Measurements from ENCODE around the gene SIX5. TPM values are rescaled to one million over a fixed set of nuclear protein-coding genes. Genes with fewer than 3 reads are reported as not detected.
A peak's percentile ranks its signal among the peaks of the same experiment; 100 is the strongest.

Gene SIX5
- polyA plus RNA-seq, 4 donors: 15.9 to 32.4 (median 25.9) TPM

DNA sequence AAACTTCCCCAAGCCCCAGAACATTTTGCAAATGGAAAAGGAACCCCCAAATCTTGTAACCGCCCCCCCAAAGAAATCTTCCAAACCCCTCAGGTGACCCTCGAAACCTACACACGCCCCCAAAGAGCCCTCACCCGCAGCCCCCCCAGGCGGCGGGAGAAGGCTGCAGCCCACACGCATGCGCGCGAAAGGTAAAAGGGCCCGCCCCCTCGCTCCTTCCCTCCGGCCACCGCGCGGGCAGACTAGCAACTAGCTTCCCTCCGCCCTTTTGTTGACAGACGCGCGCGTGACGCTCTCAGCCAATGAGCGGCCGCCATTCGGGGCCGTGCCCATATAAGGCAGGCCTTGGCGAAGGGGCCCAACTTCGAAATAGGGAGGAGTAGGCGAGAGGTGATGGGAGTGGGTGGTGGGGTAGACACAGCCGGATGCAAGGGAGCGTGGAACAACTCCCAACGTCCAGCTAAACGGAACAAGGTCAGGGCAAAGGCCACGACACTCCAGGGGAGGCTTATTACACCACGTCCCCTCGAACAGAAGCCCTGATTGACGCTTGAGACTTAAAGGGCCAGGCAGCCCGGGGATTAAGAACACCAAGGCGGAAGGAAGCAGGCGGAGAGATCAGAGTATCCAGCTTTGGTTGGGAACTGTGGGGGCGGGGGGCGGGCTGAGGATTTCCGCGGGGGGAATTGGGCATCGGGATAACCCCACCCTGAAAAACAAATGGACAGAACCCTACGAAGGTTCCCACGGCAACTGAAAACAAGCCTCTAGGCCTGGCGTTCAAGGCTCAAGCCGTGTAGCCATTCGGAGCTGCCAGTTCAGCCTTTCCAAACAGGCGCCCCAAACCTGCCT is 51.7 kb downstream of the SIX5 start:
- peak; percentile 98 for DNase-seq (ENCODE audit: low read depth in 4 of 4, low spot score in 3 of 4)

DNA sequence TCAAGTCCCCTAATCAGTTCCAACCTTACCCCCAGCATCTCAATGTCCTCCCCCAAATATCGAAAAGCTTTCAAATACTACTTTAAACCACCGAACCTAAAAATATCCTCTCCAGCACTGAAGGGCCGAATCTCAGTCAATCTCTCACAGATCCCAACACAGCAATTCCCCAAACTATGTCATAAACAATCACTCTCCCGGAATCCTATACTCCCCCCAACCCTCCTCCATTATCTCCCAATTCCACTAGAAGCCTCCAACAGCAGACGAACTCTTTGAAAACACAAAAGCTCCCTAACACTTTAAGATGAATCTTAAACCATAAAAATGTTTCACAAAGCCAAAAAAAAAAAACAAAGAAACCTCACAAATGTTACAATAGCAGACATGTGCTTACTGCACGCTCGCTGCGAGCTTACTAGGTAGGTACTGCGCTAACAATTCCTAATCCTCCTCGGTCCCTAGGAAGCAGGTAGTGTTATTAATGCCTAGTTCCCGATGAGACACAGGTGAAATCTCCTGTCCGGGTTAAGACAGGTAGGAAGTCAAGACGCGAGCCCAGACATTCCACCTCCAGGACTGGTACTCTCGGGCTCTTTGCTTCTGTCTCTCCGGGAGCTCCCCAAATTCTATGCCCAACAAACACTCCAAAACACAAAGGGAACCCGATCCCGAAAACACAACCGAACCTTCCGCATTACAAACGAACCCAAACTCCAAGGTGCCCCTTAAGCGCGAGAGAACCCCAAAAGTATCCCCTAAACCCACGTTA is 52.5 kb downstream of the SIX5 start:
- no peak for DNase-seq (ENCODE audit: low read depth in 4 of 4, low spot score in 3 of 4)

DNA sequence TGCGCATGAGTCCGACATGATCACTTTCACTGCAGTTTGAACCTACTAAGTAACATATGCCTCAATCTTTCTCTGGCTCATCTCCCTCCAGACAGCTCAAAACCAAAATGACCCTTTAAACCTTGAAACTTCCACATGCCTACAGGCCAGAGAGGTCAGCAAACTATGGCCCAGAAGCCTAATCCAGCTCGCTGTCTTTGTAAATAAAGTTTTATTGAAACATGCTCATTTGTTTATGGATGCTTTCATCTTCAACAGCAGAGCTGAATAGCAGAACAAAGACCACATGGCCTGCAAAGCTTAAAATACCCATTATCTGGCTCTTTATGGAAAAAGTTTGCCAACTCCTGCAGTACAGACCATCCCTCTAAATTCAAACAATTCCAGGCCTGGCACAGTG is 53.9 kb downstream of the SIX5 start:
- no peak for DNase-seq (ENCODE audit: low read depth in 4 of 4, low spot score in 3 of 4)

Other genes with a start within 250 kb of the SIX5 start
- 10 to 100 TPM in 2 of 4 donors, 1 to 10 TPM in 2; 6.4 to 10.9 (median 10.1) TPM for gene OPA3, start 184.4 kb downstream of the SIX5 start, polyA plus RNA-seq (ENCODE audit: insufficient read length in 4 of 4)
- gene GPR4, start 167.0 kb downstream of the SIX5 start, polyA plus RNA-seq (ENCODE audit: insufficient read length in 4 of 4): 1 to 10 TPM; 2.9 to 5.1 (median 4.3) TPM
- gene EML2, start 129.9 kb downstream of the SIX5 start, polyA plus RNA-seq (ENCODE audit: insufficient read length in 4 of 4): 10 to 100 TPM; 13.8 to 29.3 (median 19.0) TPM
- 1 to 10 TPM in 1 of 4 donors, under 1 TPM in 3; 0.33 to 1.2 (median 0.56) TPM for gene GIPR, start 101.0 kb downstream of the SIX5 start, polyA plus RNA-seq (ENCODE audit: insufficient read length in 4 of 4)
- 100 to 1,000 TPM; 276 to 346 (median 299) TPM for gene SNRPD2, start 77.3 kb downstream of the SIX5 start, polyA plus RNA-seq (ENCODE audit: insufficient read length in 4 of 4)
- 10 to 100 TPM in 1 of 4 donors, 1 to 10 TPM in 3; 4.6 to 12.1 (median 8.0) TPM for gene QPCTL, start 76.6 kb downstream of the SIX5 start, polyA plus RNA-seq (ENCODE audit: insufficient read length in 4 of 4)
- gene FBXO46, start 38.4 kb downstream of the SIX5 start, polyA plus RNA-seq (ENCODE audit: insufficient read length in 4 of 4): 10 to 100 TPM; 12.4 to 23.2 (median 13.2) TPM
- not detected for gene MEIOSIN, start 35.8 kb downstream of the SIX5 start, polyA plus RNA-seq (ENCODE audit: insufficient read length in 4 of 4)
- 10 to 100 TPM; 32.8 to 69.8 (median 48.1) TPM for gene DMPK, start 13.2 kb upstream of the SIX5 start, polyA plus RNA-seq (ENCODE audit: insufficient read length in 4 of 4)
- 10 to 100 TPM; 25.4 to 47.1 (median 33.7) TPM for gene DMWD, start 23.6 kb upstream of the SIX5 start, polyA plus RNA-seq (ENCODE audit: insufficient read length in 4 of 4)
- gene RSPH6A, start 46.1 kb upstream of the SIX5 start, polyA plus RNA-seq (ENCODE audit: insufficient read length in 4 of 4): not detected
- 10 to 100 TPM; 43.0 to 81.4 (median 55.5) TPM for gene SYMPK, start 93.9 kb upstream of the SIX5 start, polyA plus RNA-seq (ENCODE audit: insufficient read length in 4 of 4)
- gene FOXA3, start 95.1 kb upstream of the SIX5 start, polyA plus RNA-seq (ENCODE audit: insufficient read length in 4 of 4): under 1 TPM; 0.11 to 0.76 (median 0.31) TPM
- gene IRF2BP1, start 116.9 kb upstream of the SIX5 start, polyA plus RNA-seq (ENCODE audit: insufficient read length in 4 of 4): 10 to 100 TPM; 16.4 to 28.2 (median 18.8) TPM
- gene MYPOP, start 133.4 kb upstream of the SIX5 start, polyA plus RNA-seq (ENCODE audit: insufficient read length in 4 of 4): 1 to 10 TPM; 3.5 to 7.6 (median 4.3) TPM
- not detected for gene NANOS2, start 145.5 kb upstream of the SIX5 start, polyA plus RNA-seq (ENCODE audit: insufficient read length in 4 of 4)
- gene NOVA2, start 204.6 kb upstream of the SIX5 start, polyA plus RNA-seq (ENCODE audit: insufficient read length in 4 of 4): 1 to 10 TPM; 2.8 to 4.8 (median 3.8) TPM
- gene CCDC61, start 226.2 kb upstream of the SIX5 start, polyA plus RNA-seq (ENCODE audit: insufficient read length in 4 of 4): 10 to 100 TPM in 3 of 4 donors, 1 to 10 TPM in 1; 9.5 to 16.0 (median 11.4) TPM

Measured in left renal pelvis (tissue), 4 donors.